Measurements from ENCODE around the gene CD70.

DNA sequence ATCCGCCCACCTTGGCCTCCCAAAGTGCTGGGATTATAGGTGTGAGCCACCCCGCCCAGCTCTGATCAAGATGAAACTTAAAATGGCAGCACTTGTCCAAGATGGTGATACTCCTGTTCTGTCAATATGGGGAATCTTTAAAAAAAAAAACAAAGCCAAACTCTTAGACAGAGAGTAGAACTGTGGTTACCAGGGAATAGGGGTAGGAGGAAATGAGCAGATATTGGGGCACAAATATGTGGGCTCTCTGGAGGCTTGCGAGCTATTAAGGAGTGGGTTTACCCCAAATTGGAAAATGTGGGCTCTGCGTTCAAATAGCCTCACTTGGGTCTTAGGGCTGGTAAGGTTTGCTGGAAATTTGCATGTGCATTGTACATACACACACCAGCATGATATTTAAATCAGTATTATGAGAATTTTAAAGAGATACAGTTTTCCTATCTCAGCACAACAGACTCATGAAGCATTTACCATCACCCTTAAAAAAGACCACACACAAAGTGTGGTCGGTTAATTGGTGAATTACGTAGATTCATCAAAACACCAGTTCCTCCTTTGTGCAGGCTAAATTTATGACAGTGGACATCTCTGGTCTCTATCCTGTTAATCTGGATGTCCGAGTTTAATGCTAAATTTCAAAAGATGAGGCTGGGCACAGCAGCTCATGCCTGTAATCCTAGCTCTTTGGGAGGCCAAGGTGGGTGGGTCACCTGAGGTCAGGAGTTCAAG is 11.3 kb downstream of the CD70 start:
- TF ChIP-seq, protein P1, sequence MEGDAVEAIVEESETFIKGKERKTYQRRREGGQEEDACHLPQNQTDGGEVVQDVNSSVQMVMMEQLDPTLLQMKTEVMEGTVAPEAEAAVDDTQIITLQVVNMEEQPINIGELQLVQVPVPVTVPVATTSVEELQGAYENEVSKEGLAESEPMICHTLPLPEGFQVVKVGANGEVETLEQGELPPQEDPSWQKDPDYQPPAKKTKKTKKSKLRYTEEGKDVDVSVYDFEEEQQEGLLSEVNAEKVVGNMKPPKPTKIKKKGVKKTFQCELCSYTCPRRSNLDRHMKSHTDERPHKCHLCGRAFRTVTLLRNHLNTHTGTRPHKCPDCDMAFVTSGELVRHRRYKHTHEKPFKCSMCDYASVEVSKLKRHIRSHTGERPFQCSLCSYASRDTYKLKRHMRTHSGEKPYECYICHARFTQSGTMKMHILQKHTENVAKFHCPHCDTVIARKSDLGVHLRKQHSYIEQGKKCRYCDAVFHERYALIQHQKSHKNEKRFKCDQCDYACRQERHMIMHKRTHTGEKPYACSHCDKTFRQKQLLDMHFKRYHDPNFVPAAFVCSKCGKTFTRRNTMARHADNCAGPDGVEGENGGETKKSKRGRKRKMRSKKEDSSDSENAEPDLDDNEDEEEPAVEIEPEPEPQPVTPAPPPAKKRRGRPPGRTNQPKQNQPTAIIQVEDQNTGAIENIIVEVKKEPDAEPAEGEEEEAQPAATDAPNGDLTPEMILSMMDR (conservative IDR thresholded peaks at IDR 0.05): no peak
- TF ChIP-seq EZH2 (IDR thresholded peaks at IDR 0.05; ENCODE audit: low read depth): no peak
